Mucosa of rectum (tissue), 2 donors: Measurements from ENCODE around the gene PRSS36.
"Not testable (repeated sequence)": the region's sequence is repeated elsewhere in the genome, so short reads cannot be mapped to it uniquely, and the experiment has no call there.

Source experiments
- H3K27ac ChIP-seq, 2 donors: one replicate each; pipeline ENCODE4 v1.7.0; 2013; ENCODE audit warnings: inconsistent platforms in 2 of 2, low read depth in 2 of 2, low read length in 2 of 2
- H3K27me3 ChIP-seq, 2 donors: one replicate each; pipeline ENCODE4 v1.7.0; 2013; ENCODE audit warnings: low read length in 2 of 2; ENCODE audit not compliant: control insufficient read depth in 2 of 2, insufficient read depth in 2 of 2
- H3K36me3 ChIP-seq, 2 donors: one replicate each; pipeline ENCODE4 v1.7.0; 2013; ENCODE audit warnings: low read length in 2 of 2; ENCODE audit not compliant: control insufficient read depth in 2 of 2, insufficient read depth in 2 of 2
- H3K4me1 ChIP-seq, 2 donors: one replicate each; pipeline ENCODE4 v1.7.0; 2013; ENCODE audit warnings: low read length in 2 of 2, mild to moderate bottlenecking in 1 of 2; ENCODE audit not compliant: control insufficient read depth in 2 of 2, insufficient read depth in 2 of 2
- H3K4me3 ChIP-seq, 2 donors: one replicate each; pipeline ENCODE4 v1.7.0; 2013; ENCODE audit warnings: low read length in 2 of 2
- H3K9ac ChIP-seq, 2 donors: one replicate each; pipeline ENCODE4 v1.7.0; 2013; ENCODE audit warnings: low read length in 2 of 2, low read depth in 1 of 2, mild to moderate bottlenecking in 1 of 2
- H3K9me3 ChIP-seq, 2 donors: one replicate each; pipeline ENCODE4 v1.7.0; 2013; ENCODE audit warnings: low read length in 2 of 2; ENCODE audit not compliant: control insufficient read depth in 2 of 2
- donor health status: healthy.
- donor health status: Normal muscosa, but diverticular disease.

The PRSS36 gene

GRCh38 chr16:31105677-31106213 lies 44.1 kb downstream of the PRSS36 start:
- H3K36me3 ChIP-seq, result peaks cover 8 to 11% of the 10 kb centered on the region in 2 donors
- peak overlapping the region; percentile 20 to 71 for H3K9ac ChIP-seq
- H3K27me3 ChIP-seq, result no peaks in the 10 kb centered on the region
- H3K4me3 ChIP-seq, result peak overlapping the region; percentile 45 to 50
- peaks cover 12 to 13% of the 10 kb centered on the region in 2 donors for H3K4me1 ChIP-seq
- H3K9me3 ChIP-seq, result no peaks in the 10 kb centered on the region
- peak overlapping the region in 1 of 2 donors; percentile 29 for H3K27ac ChIP-seq

- H3K9me3 ChIP-seq, H3K4me3 ChIP-seq, H3K4me1 ChIP-seq, H3K27me3 ChIP-seq, H3K27ac ChIP-seq, H3K36me3 ChIP-seq, H3K9ac ChIP-seq: not testable (repeated sequence)
Measured at GRCh38 chr16:31100876-31101641, 48.8 kb downstream of the PRSS36 start.

GRCh38 chr16:31099860-31100638 lies 49.8 kb downstream of the PRSS36 start:
- no peak overlapping the region for H3K4me3 ChIP-seq
- H3K4me1 ChIP-seq, result peaks cover 0 to 3% of the 10 kb centered on the region in 2 donors
- H3K36me3 ChIP-seq, result no peaks in the 10 kb centered on the region
- H3K27me3 ChIP-seq, result no peaks in the 10 kb centered on the region
- H3K9me3 ChIP-seq, result no peaks in the 10 kb centered on the region
- H3K27ac ChIP-seq, result no peak overlapping the region
- H3K9ac ChIP-seq, result no peak overlapping the region

- peak within 1 kb of the TSS; percentile 60 to 81 for H3K9ac ChIP-seq
- H3K27ac ChIP-seq, result peak within 1 kb of the TSS; percentile 76 to 84
- H3K4me3 ChIP-seq, result peak within 1 kb of the TSS; percentile 91 to 95
- no peaks in the 10 kb centered on the region for H3K9me3 ChIP-seq
- H3K27me3 ChIP-seq, result no peaks in the 10 kb centered on the region
- H3K36me3 ChIP-seq, result peaks cover 5 to 7% of the 10 kb centered on the region in 2 donors
- peaks cover 10 to 14% of the 10 kb centered on the region in 2 donors for H3K4me1 ChIP-seq
Measured at GRCh38 chr16:31094424-31095120, 55.3 kb downstream of the PRSS36 start, which contains the start of gene VKORC1. Gene VKORC1 (minus strand): TSS chr16:31094797. CDS start chr16:31094729, 68 bp downstream.

- peak overlapping the region; percentile 76 to 84 for H3K27ac ChIP-seq
- no peaks in the 10 kb centered on the region for H3K9me3 ChIP-seq
- peaks cover 5 to 7% of the 10 kb centered on the region in 2 donors for H3K36me3 ChIP-seq
- H3K4me3 ChIP-seq, result peak overlapping the region; percentile 91 to 95
- peak overlapping the region; percentile 60 to 81 for H3K9ac ChIP-seq
- peaks cover 10 to 14% of the 10 kb centered on the region in 2 donors for H3K4me1 ChIP-seq
- H3K27me3 ChIP-seq, result no peaks in the 10 kb centered on the region
Measured at GRCh38 chr16:31094088-31094423, 55.8 kb downstream of the PRSS36 start.

GRCh38 chr16:31093132-31093703 lies 56.6 kb downstream of the PRSS36 start:
- Histone ChIP-seq H3K27me3 (no peaks in the 10 kb centered on the region), H3K36me3 (peaks cover 5 to 9% of the 10 kb centered on the region in 2 donors), H3K9me3 (no peaks in the 10 kb centered on the region), H3K4me3 (no peak overlapping the region), H3K4me1 (peaks cover 10 to 14% of the 10 kb centered on the region in 2 donors), H3K9ac (peak overlapping the region in 1 of 2 donors; percentile 34), H3K27ac (no peak overlapping the region)

- Histone ChIP-seq H3K4me1 (peaks cover 10 to 14% of the 10 kb centered on the region in 2 donors), H3K27ac (no peak overlapping the region), H3K4me3 (no peak overlapping the region), H3K36me3 (peaks cover 8 to 9% of the 10 kb centered on the region in 2 donors), H3K27me3 (no peaks in the 10 kb centered on the region), H3K9ac (no peak overlapping the region), H3K9me3 (no peaks in the 10 kb centered on the region)
Measured at GRCh38 chr16:31092330-31092729, 57.5 kb downstream of the PRSS36 start.

- H3K9ac ChIP-seq, result peak overlapping the region in 1 of 2 donors; percentile 11
- no peaks in the 10 kb centered on the region for H3K9me3 ChIP-seq
- H3K4me1 ChIP-seq, result peaks cover 10 to 12% of the 10 kb centered on the region in 2 donors
- no peak overlapping the region for H3K27ac ChIP-seq
- peaks cover 9 to 14% of the 10 kb centered on the region in 2 donors for H3K36me3 ChIP-seq
- H3K4me3 ChIP-seq, result no peak overlapping the region
- no peaks in the 10 kb centered on the region for H3K27me3 ChIP-seq
Measured at GRCh38 chr16:31090540-31090939, 59.3 kb downstream of the PRSS36 start.

GRCh38 chr16:31089199-31089598 lies 60.7 kb downstream of the PRSS36 start:
- Histone ChIP-seq H3K36me3 (peaks cover 9 to 14% of the 10 kb centered on the region in 2 donors), H3K9ac (no peak overlapping the region), H3K4me1 (peaks cover 8 to 10% of the 10 kb centered on the region in 2 donors), H3K4me3 (no peak overlapping the region), H3K9me3 (no peaks in the 10 kb centered on the region), H3K27me3 (no peaks in the 10 kb centered on the region), H3K27ac (no peak overlapping the region)
